ENCODE measurements around the gene CMIP.

- no peak for TF ChIP-seq RFX5 (IDR thresholded peaks at IDR 0.05; ENCODE audit: low read length)
- TF ChIP-seq USF2 (IDR thresholded peaks at IDR 0.05; ENCODE audit: borderline replicate concordance, low read depth, low read length), result no peak
Measured at GRCh38 chr16:81703177-81704155, 258.9 kb downstream of the CMIP start.

Data from SK-N-SH (cell line).